HG03469 (cell line): ENCODE measurements around the gene SDCCAG8.

ENCODE experiments used
- ATAC-seq: cut with Tn5 transposase; IDR thresholded peaks from one replicate; pipeline ENCODE4 v1.9.1; 2021; ENCODE audit warnings: mild to moderate bottlenecking, moderate library complexity, moderate number of reproducible peaks; ENCODE audit not compliant: unreplicated experiment

SDCCAG8 gene

GRCh38 chr1:243477731-243478290, 222.0 kb downstream of the SDCCAG8 start:
- ATAC-seq, result no peak

- ATAC-seq, result no peak
Measured at GRCh38 chr1:243481101-243481500, 225.3 kb downstream of the SDCCAG8 start.

- ATAC-seq, result no peak
Measured at GRCh38 chr1:243482141-243483022, 226.5 kb downstream of the SDCCAG8 start.

- ATAC-seq, result no peak
Measured at GRCh38 chr1:243483071-243483771, 227.4 kb downstream of the SDCCAG8 start.

- ATAC-seq, result no peak
Measured at GRCh38 chr1:243483952-243484351, 228.1 kb downstream of the SDCCAG8 start.

- no peak for ATAC-seq
Measured at GRCh38 chr1:243487036-243487648, 231.3 kb downstream of the SDCCAG8 start.

- no peak for ATAC-seq
Measured at GRCh38 chr1:243487649-243488227, 231.9 kb downstream of the SDCCAG8 start.

- ATAC-seq, result no peak
Measured at GRCh38 chr1:243488459-243489157, 232.8 kb downstream of the SDCCAG8 start.

- no peak for ATAC-seq
Measured at GRCh38 chr1:243489158-243489527, 233.3 kb downstream of the SDCCAG8 start.

- no peak for ATAC-seq
Measured at GRCh38 chr1:243489681-243490546, 234.1 kb downstream of the SDCCAG8 start.

- ATAC-seq, result no peak
Measured at GRCh38 chr1:243490748-243491686, 235.2 kb downstream of the SDCCAG8 start.

- no peak for ATAC-seq
Measured at GRCh38 chr1:243493156-243494129, 237.6 kb downstream of the SDCCAG8 start.

GRCh38 chr1:243494741-243495431, 239.0 kb downstream of the SDCCAG8 start:
- ATAC-seq, result no peak

- no peak for ATAC-seq
Measured at GRCh38 chr1:243495442-243496186, 239.8 kb downstream of the SDCCAG8 start.

GRCh38 chr1:243496187-243496646, 240.4 kb downstream of the SDCCAG8 start:
- no peak for ATAC-seq

GRCh38 chr1:243496806-243497205, 241.0 kb downstream of the SDCCAG8 start:
- no peak for ATAC-seq
